ENCODE measurements around the gene DUSP1. TPM values are rescaled to one million over a fixed set of nuclear protein-coding genes. Genes with fewer than 3 reads are reported as not detected.

The DUSP1 gene
- total RNA-seq, 4 donors from 2014 or later, result 455 to 718 (median 676) TPM

Small RNA genes lying within 50 kb of the gene (small RNA-seq; reads per million reads assigned to genes)
- gene AC022217.4, result 0 reads per million in 3 donors
- 0 reads per million in 3 donors for gene RF00019

Other genes starting within 250 kb of the DUSP1 start
- gene NEURL1B, start 129.9 kb downstream of the DUSP1 start, total RNA-seq, result 10 to 100 TPM; 34.1 to 87.1 (median 60.2) TPM
- gene ERGIC1, start 63.1 kb upstream of the DUSP1 start, total RNA-seq, result 100 to 1,000 TPM; 105 to 161 (median 145) TPM
- gene RPL26L1, start 188.2 kb upstream of the DUSP1 start, total RNA-seq, result 10 to 100 TPM; 17.8 to 25.8 (median 22.1) TPM
- 100 to 1,000 TPM; 106 to 210 (median 133) TPM for gene ATP6V0E1, start 212.6 kb upstream of the DUSP1 start, total RNA-seq

Data from esophagus muscularis mucosa (tissue), 4 donors.